HG03520 (cell line): Measurements from ENCODE around the gene ODR4.
"Not testable (repeated sequence)": the region's sequence is repeated elsewhere in the genome, so short reads cannot be mapped to it uniquely, and the experiment has no call there.

Experiments
- ATAC-seq: cut with Tn5 transposase; IDR thresholded peaks from one replicate; pipeline ENCODE4 v1.9.1; 2021; ENCODE audit warnings: mild to moderate bottlenecking, moderate library complexity; ENCODE audit not compliant: unreplicated experiment

The ODR4 gene

DNA sequence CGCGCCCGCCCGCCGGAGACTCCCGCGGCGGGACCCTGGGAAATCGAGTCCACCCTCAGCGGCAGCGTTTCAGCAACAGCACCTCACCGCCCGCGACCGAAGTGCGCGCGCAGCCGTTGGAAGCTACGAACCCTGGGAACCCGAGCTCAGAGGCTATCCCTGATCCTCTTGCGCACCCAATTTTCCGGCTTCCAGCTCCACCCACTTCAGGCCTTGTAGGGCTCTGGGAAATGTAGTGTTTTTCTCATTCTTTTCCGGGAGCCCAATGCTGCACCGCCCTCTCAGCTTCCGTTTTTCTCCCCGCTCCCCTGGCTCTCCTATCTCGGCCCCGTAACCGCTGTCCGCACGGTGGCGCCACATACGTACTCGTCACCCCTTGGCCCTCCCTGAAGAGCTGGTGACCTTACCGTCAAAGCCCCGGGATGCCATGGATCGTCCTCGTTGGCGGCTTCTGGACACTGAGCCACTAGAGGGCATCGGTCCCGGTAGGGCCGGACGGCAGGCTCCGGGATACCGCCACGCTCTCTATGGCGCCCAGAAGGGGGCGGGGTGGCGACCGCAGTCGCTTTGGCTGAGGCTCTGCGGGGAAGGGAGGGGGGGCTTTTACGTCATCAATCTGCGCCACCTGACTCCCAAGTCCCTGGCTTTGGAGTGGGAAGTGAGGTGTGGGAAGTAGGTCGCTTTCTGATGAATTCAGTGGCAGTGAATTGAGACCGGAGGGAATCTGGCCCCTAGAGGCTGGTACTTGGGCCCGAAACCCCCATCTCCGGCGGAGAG lies at the start of gene ODR4, which contains the start of gene TPR:
Gene ODR4 (plus strand): TSS at position 687 of the 777 bp plus-strand sequence. CDS start 3,948 bp downstream, outside the sequence.
Gene TPR (minus strand): TSS at position 102 of the 777 bp plus-strand sequence. CDS start 225 bp downstream, outside the sequence.
- peak; percentile 79 for ATAC-seq

DNA sequence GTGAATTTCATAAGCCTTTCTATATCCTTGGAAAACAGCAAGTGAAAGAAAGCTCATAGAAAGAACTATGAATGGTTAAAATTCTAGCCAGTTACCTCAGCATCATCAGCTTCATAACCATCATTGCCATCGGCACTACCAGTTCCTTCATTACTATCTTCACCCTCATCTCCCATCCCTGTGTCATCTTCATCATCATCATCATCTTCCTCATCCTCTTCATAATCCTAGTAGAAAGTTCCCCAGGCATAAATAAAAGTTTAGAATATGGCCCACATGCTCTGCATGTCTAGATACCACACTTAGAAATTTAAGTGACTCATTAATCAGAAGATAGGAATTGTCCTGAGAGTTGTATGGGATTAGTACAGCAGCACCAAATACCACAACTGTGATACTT lies 49.6 kb upstream of the ODR4 start:
- no peak for ATAC-seq

DNA sequence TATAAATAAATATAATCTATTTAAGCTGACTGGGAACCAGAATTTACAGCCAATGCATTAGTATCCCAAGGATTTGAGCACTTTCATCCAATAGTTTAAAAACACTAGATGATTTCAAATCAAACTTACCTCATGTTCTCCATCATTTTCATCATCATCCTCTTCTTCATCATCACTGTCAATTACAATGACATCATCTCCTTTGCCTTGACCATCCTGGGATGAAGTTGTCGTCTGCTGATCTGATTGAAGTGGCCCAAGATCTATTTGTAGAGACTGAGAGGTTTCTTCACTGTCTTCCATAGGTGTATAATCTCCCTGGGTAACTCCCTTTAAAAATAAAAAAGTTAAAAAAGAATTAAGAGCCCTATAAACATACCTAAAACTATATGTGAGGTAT lies 48.3 kb upstream of the ODR4 start:
- ATAC-seq, result no peak

DNA sequence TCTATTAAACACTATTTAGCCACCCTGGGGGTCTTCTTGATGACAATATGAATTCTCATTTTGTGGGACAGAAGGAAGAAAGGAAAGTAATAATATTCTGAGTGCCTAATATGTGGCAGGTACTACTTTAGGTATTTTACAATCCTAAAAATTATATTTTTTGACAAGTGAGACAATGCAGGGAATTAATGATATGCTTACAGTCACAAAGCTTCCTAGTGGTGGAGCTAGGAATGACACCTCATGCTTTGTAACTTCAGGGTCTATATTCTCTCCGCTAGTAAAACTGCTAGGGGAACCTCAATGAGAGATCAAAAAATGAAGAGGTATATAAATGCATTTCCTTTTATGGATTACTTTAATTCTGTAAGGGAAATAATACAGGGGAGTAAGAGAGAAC lies 44.9 kb upstream of the ODR4 start:
- no peak for ATAC-seq

DNA sequence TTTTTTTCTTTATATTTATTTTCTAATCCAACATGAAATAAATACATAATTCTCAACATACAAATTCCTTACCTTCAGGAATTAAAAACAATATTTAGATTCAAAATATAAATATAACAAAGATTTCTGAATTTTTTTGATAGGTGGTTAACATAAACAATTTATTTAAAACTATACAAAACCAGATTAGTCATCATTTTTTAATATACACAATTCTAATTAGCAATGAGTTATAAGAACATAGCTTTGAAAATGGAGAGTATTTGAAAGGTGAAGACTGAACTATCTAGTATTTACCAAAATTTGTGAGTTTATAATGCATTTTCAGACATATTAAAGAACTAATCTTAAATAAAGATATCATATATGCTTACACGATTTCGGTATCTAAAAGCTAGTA lies 38.1 kb upstream of the ODR4 start:
- ATAC-seq, result no peak

DNA sequence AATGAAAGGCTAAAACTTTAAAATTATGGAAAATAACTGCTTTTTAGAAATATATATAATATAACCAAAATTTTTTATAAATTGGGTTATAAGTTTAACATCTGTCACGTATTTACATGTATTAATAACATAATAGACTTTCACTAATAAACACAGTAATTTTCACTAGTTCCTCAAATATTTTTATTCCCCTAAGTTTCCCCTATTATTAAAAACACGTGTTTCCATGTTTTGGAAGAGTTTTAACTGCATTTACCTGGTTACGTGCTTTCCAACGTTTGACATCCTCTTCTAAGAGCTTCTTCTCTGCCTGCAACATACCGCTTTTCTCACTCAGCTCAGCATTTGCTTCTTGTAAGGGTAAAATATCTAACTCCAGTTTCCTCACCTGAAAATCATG lies 34.9 kb upstream of the ODR4 start:
- ATAC-seq, result no peak

DNA sequence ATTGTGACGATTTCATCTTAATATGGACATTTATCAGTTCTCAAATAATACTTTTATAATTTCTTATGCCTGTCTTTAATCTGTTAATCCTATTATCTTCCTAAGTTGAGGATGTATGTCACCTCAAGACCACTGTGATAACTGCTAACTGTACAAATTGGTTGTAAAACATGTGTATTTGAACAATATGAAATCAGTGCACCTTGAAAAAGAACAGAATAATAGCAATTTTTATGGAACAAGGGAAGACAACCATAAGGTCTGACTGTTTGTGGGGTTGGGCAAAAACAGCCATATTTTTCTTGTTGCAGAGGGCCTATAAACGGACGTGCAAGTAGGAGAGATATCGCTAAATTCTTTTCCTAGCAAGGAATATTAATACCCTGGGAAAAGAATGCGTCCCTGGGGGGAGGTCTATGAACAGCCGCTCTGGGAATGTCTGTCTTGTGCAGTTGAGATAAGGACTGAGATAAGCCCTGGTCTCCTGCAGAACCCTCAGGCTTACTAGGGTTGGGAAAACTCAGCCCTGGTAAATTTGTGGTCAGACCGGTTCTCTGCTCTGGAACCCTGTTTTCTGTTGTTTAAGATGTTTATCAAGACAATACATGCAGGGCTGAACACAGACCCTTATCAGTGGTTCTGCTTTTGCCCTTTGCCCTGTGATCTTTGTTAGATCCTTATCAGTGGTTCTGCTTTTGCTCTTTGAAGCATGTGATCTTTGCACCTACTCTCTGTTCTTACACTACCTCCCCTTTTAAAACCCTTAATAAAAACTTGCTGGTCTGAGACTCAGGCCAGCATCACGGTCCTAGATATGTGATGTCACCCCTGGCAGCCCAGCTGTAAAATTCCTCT lies 27.6 kb upstream of the ODR4 start:
- not testable (repeated sequence) for ATAC-seq

DNA sequence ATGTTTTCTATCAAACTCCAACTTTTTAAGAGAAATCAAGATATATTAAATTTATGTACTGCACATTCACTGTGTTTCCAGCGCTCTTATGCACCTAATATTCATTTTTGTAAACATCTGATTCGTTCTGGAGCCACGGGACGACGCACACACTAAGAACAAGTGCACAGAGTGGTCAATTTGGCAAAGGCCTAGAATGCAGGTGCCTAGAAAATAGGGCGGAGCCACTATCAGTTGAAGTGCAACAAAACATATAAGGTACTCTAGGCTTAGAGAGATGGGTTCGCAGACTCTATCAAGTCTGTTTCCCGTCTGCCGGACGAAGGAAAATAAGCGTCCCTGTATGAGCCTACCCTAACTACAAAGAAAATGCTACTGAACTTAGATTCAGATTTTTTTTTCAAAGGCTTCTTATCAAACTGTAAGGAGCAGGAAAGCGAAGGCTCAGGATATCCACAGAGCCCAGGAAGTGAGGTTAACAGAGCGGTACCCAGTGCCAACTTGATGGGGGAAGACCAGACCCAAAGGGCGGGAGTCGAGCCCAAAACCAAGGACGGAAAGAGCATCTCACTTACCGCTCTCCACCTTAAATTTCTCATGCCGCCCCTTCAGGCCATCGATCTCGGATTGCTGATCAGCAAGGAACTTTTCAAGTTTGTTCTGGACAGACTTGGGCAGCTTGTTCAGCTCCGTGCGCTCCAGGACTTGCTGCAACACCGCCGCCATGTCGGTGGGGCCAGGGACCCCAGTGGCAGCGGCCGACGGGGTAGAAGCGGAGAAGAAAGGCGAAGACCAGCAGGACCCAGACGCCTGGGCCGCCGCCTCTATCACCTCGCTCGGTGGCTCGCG lies 1.1 kb upstream of the ODR4 start:
- peak; percentile 29 for ATAC-seq

DNA sequence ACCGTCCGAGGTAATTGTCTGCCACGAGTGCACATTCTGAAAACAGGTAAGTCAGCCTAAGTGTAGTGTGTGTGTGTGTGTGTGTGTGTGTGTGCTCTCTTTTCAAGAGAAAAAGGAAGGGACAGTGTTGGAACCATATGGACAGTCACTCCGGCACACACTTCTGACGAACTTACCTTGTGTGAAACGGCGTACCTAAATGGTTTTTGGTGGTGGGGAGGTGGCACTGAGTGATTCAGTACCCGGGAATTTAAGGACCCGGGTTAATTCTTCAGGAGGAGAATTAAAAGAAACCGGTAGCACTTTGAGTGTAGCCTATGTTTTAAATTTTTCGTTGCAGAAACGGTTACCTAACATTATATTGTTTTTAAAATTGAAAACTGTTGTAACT lies 286 bp downstream of the ODR4 start:
- ATAC-seq, result no peak

DNA sequence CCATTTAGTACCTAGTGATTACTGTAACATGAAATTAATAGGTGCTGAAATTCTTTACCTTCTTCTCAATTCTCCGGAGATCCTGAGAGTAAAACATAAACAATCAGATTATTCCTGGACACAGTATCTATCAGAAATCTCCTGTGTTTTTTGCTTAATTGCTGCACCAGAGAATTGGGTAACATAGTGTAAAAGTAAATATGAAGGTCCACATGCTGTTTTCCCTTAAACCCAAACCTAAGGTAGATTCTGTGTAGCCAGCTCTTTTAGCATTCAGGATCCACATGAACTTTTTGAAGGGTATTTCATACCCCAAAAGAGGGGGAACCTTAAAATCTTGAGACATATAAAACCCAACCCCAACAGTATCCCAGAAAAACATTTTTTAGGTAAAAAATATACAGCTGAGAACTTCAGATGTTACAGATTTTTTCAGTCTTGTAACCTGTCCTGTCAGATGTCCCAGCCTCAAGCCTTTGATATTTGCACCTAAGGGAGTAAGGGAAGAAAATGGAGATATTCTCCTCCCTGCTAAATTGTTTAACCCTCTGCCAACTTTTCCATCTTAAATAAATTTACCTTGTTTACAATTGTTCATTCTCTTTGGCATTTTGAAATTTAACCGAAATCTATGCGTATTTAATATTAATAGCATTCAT lies 11.2 kb downstream of the ODR4 start:
- ATAC-seq, result no peak

DNA sequence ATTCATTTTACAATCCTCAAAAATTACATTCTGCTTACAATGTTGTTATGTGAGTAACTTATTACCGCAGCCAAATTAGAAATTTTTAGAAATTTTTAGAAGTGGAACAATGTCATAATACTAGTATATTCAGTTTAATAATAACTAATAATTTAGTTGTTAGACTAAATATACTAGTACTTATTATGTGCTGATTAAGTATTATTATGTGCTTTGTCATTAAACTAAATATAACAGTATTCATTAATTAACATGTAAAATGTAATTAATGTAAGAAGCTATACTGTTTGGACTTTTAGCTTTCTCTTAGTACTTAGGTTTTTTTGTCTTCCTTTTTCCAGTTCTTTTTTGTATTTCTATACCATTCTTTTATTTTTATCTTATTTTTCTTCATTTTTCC lies 15.3 kb downstream of the ODR4 start:
- ATAC-seq, result no peak

DNA sequence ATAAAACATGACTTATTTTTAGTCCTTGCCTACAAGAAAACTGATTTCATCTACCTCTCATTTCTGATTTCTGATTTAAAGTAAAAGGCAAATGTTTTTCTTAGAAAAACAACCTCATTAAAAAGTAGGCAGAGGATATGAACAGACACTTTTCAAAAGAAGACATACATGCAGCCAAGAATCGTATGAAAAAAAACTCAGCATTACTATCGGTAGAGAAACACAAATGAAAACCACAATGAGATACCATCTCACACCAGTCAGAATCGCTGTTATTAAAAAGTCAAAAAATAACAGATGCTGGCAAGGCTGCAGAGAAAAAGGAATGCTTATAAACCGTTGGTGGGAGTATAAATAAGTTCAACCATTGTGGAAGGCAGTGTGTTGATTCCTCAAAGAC lies 16.2 kb downstream of the ODR4 start:
- ATAC-seq, result no peak

DNA sequence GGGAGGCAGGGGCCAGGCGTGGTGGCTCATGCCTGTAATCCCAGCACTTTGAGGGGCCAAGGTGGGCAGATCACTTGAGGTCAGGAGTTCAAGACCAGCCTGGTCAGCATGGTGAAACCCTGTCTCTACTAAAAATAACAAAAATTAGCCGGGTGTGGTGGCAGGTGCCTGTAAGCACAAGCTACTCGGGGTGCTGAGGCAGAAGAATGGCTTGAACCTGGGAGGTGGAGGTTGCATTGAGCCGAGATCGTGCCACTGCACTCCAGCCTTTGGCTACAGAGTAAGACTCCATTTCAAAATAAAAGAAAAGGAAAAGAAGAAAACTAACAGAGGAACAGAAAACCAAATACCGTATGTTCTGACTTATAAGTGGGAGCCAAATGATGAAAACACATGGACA lies 17.1 kb downstream of the ODR4 start:
- not testable (repeated sequence) for ATAC-seq

DNA sequence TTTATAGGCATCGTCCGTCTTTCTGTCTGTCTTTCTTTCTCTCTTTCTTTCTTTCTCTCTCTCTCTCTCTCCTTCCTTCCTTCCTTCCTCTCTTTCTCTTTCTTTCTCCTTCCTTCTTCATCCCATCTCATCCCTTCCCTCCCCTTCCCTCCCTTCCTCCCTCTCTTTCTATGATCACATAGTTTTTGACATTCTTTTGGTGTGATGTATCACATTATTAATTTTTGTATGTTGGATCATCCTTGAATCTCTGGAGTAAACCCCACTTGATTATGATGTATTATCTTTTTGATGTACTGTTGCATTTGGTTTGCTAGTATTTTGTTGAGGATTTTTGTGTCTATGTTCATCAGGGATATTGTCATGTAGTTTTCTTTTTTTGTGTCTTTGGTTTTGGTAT lies 25.8 kb downstream of the ODR4 start:
- not testable (repeated sequence) for ATAC-seq

DNA sequence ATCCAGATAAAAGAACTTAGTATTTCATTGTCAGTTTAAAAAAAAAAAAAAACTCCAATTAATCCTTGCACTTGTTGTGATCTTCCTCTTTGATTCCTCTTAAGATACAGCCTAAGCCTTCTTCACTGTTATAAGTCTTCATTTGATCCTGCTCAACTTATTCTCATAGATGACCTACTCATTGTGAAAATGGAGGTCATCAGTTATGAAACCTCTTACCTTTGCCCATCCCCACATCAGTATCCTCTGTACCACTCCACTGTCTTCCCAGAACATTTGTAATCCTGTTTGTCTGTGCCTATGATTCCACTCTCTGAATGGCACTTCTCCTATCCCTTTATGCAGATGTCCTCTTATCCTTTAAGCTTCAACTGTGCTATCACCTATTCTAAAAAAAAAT lies 28.0 kb downstream of the ODR4 start:
- no peak for ATAC-seq

DNA sequence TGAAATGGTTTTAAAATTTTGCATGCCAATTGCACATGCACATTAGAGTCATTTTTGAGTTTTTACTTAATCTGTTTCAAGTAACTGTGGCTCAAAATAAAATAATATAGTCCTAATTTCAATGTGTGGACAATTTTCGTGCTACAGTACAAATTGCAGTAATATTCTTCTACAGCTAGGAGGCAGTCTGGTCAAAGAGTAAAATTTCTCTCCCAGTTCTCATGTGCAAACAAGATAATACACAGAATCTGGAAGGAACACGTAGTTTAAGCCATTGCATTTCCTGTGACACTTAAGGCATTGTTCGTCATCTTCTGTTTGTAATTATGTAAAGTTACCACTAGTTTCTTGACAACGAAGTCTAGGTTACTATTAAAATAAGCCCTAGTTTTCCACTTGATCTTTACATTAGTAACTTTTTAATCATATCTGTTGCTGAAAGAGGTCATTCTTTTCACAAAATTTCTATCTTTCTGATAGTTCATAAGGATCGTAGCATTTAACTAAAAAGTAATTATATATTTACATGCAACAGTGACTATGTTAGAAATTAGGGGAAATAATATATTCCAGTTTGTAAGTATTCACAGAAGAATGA lies 28.9 kb downstream of the ODR4 start:
- peak; percentile 57 for ATAC-seq

DNA sequence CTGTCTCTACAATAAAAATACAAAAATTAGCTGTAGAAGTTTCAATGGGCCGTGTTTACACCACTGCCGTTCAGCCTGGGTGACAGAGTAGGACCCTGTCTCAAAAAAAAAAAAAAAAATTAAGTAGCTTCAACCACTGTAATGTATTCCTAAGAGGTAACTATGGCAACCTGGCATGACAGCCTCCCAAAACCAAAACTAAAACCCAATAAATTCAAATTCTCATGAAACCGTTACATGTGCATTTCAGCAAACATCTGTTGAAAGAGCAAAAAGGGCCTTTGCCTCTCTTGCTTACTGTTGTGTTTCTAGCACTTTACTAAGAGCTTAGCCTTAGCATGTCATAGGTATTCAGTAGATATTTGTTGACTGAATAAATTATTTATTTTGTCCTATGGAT lies 33.5 kb downstream of the ODR4 start:
- ATAC-seq, result no peak

DNA sequence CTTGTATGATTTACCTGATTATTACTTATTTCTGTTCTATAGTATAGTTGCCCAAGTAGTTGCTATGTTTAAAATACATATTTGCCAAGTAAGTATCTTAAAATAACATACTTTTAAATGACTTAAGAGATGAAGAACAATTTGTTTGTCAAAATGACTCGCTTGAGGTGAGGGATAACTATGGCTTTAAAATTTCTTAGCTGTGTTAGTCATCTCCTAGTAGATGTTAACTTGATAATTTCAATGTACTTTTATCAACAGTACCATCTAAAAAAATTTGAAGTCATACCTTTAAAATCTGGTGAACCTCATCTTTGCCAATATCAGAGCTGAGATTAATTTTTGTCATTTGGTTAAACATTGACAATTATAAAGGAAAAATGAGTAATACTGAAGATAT lies 37.7 kb downstream of the ODR4 start:
- no peak for ATAC-seq

DNA sequence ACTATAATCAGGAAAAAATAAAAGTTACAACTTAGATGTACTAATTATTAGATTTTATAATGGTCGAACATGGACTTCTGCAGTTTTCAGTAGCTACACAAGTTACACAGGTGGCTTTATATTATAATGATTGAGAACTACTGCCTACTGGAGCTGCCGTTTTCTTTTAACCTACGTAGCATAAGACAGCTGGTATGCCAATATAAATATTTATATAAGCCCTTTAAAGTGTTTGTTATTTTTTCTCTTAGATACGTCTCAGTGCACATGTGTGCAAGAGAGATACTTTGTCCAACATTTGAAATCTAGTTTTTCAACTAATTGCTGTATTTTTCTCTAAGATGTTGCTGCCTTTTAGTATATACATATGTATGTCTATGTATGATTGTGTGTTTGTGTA lies 42.9 kb downstream of the ODR4 start:
- ATAC-seq, result no peak

DNA sequence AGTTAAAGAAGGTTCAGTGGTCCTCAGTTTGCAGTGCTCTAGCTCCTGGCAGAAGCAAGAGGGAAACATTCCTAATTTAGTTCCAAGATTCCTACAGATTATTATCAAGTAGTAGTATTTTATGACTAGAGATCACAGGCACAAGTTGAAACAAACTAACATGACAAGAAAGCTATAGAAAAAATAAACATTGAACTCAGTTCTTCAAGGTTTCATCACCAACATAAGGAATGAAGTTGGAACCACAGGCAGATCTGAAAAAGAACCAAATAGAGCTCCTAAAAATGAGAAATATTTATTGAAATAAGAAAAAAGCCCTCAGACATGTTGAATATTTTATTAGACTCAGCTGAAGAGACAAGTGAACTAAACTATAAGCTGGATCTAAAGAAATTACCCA lies 44.7 kb downstream of the ODR4 start:
- no peak for ATAC-seq
